Nephron (organoid): ENCODE results near the gene SIX1.

ENCODE experiments used
- H3K27ac Mint-ChIP-seq, 3 experiments: 2 replicates each; pipeline ENCODE4 v1.8.0; 2020; ENCODE audit warnings: mixed read lengths in 3 of 3, mild to moderate bottlenecking in 2 of 3, moderate library complexity in 1 of 3
- H3K27me3 Mint-ChIP-seq: 2 replicates; pipeline ENCODE4 v1.8.0; 2021; ENCODE audit warnings: low read depth, mild to moderate bottlenecking, moderate library complexity, mixed read lengths
- H3K36me3 Mint-ChIP-seq: 2 replicates; pipeline ENCODE4 v1.8.0; 2020; ENCODE audit warnings: low read depth, mixed read lengths
- H3K4me1 Mint-ChIP-seq: 2 replicates; pipeline ENCODE4 v1.8.0; 2020; ENCODE audit warnings: mixed read lengths
- H3K4me3 Mint-ChIP-seq, 3 experiments: 2 replicates each; pipeline ENCODE4 v1.8.0; 2020; ENCODE audit warnings: mild to moderate bottlenecking in 3 of 3, mixed read lengths in 3 of 3, moderate library complexity in 2 of 3
- H3K9me3 Mint-ChIP-seq: 2 replicates; pipeline ENCODE4 v1.8.0; 2020; ENCODE audit warnings: mixed read lengths
- CTCF ChIP-seq, 3 experiments: fragments of 200-600 bp; sonication (generic); IDR thresholded peaks; one replicate each; pipeline ENCODE4 v1.5.0; 2021; ENCODE audit warnings: antibody characterized with exemption in 3 of 3; ENCODE audit not compliant: unreplicated experiment in 3 of 3

SIX1 gene

GRCh38 chr14:60641742-60642269, 7.5 kb downstream of the SIX1 start:
- H3K27ac Mint-ChIP-seq = peak overlapping the region; percentile 50 to 90 (median 86)
- H3K36me3 Mint-ChIP-seq = peaks cover 35% of the 10 kb centered on the region
- no peak for TF ChIP-seq CTCF (IDR thresholded peaks at IDR 0.05; ENCODE audit: unreplicated experiment in 3 of 3)
- H3K4me3 Mint-ChIP-seq = peak overlapping the region; percentile 70 to 92 (median 84)
- peaks cover 75% of the 10 kb centered on the region for H3K4me1 Mint-ChIP-seq
- no peaks in the 10 kb centered on the region for H3K9me3 Mint-ChIP-seq
- H3K27me3 Mint-ChIP-seq = peaks cover 89% of the 10 kb centered on the region

GRCh38 chr14:60640859-60641741, 8.2 kb downstream of the SIX1 start:
- no peaks in the 10 kb centered on the region for H3K9me3 Mint-ChIP-seq
- H3K27ac Mint-ChIP-seq = peak overlapping the region; percentile 50 to 90 (median 86)
- H3K27me3 Mint-ChIP-seq = peaks cover 83% of the 10 kb centered on the region
- H3K4me3 Mint-ChIP-seq = peak overlapping the region; percentile 70 to 92 (median 84)
- peaks cover 30% of the 10 kb centered on the region for H3K36me3 Mint-ChIP-seq
- peaks cover 81% of the 10 kb centered on the region for H3K4me1 Mint-ChIP-seq
- no peak for TF ChIP-seq CTCF (IDR thresholded peaks at IDR 0.05; ENCODE audit: unreplicated experiment in 3 of 3)

GRCh38 chr14:60639674-60640073, 9.6 kb downstream of the SIX1 start:
- peak overlapping the region in 2 of 3 experiments; percentile 33 to 92 for H3K4me3 Mint-ChIP-seq
- H3K9me3 Mint-ChIP-seq = no peaks in the 10 kb centered on the region
- peaks cover 19% of the 10 kb centered on the region for H3K36me3 Mint-ChIP-seq
- TF ChIP-seq CTCF (IDR thresholded peaks at IDR 0.05; ENCODE audit: unreplicated experiment in 3 of 3) = no peak
- H3K4me1 Mint-ChIP-seq = peaks cover 77% of the 10 kb centered on the region
- H3K27me3 Mint-ChIP-seq = peaks cover 73% of the 10 kb centered on the region
- H3K27ac Mint-ChIP-seq = peak overlapping the region; percentile 48 to 62 (median 50)

GRCh38 chr14:60637479-60638315, 11.6 kb downstream of the SIX1 start:
- TF ChIP-seq CTCF (IDR thresholded peaks at IDR 0.05; ENCODE audit: unreplicated experiment in 3 of 3) = no peak
- Mint-ChIP-seq H3K36me3 (peaks cover 4% of the 10 kb centered on the region), H3K4me3 (peak overlapping the region; percentile 67 to 92 (median 79)), H3K27ac (peak overlapping the region; percentile 68 to 95 (median 90)), H3K4me1 (peaks cover 74% of the 10 kb centered on the region), H3K27me3 (peaks cover 54% of the 10 kb centered on the region), H3K9me3 (no peaks in the 10 kb centered on the region)

GRCh38 chr14:60636879-60637478, 12.3 kb downstream of the SIX1 start:
- peaks cover 4% of the 10 kb centered on the region for H3K36me3 Mint-ChIP-seq
- H3K4me3 Mint-ChIP-seq = peak overlapping the region; percentile 51 to 80 (median 68)
- peaks cover 48% of the 10 kb centered on the region for H3K27me3 Mint-ChIP-seq
- no peaks in the 10 kb centered on the region for H3K9me3 Mint-ChIP-seq
- peaks cover 79% of the 10 kb centered on the region for H3K4me1 Mint-ChIP-seq
- H3K27ac Mint-ChIP-seq = peak overlapping the region; percentile 68 to 90 (median 87)
- no peak for TF ChIP-seq CTCF (IDR thresholded peaks at IDR 0.05; ENCODE audit: unreplicated experiment in 3 of 3)
